ENCODE measurements around the gene CEP170B.

The CEP170B gene

DNA sequence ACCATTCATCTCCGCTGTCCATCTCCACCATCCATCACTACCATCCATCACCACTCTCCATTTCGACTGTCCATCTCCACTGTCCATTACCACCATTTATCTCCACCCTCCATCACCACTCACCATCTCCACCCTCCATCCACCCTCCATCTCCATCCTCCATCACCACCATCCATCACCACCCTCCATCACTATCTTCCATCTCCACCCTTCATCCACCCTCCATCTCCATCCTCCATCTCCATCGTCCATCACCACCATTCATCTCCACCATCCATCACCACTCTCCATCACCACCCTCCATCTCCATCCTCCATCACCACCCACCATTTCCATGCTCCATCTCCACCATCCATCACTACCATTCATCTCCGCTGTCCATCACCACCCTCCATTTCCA lies 5.2 kb upstream of the CEP170B start:
- no peak overlapping the region for H3K4me3 ChIP-seq (ENCODE audit: insufficient read depth, low read depth, low read length)
- no peaks in the 10 kb centered on the region for H3K36me3 ChIP-seq (ENCODE audit: control insufficient read depth, insufficient read depth, low read length)
- H3K9me3 ChIP-seq (ENCODE audit: control insufficient read depth, low read length): no peaks in the 10 kb centered on the region
- H3K4me1 ChIP-seq (ENCODE audit: control insufficient read depth, insufficient read depth, low read length): peaks cover 7% of the 10 kb centered on the region
- peaks cover 29% of the 10 kb centered on the region for H3K27me3 ChIP-seq (ENCODE audit: control insufficient read depth, insufficient read depth, low read length, poor library complexity, severe bottlenecking)
- no peak overlapping the region for H3K27ac ChIP-seq (ENCODE audit: insufficient read depth, low read depth, low read length, poor library complexity, severe bottlenecking)
- WGBS, 2 experiments: 94% methylated on average over 4 of the region's 4 CpGs

- no peaks in the 10 kb centered on the region for H3K9me3 ChIP-seq (ENCODE audit: control insufficient read depth, low read length)
- no peak overlapping the region for H3K4me3 ChIP-seq (ENCODE audit: insufficient read depth, low read depth, low read length)
- H3K36me3 ChIP-seq (ENCODE audit: control insufficient read depth, insufficient read depth, low read length): no peaks in the 10 kb centered on the region
- peaks cover 31% of the 10 kb centered on the region for H3K27me3 ChIP-seq (ENCODE audit: control insufficient read depth, insufficient read depth, low read length, poor library complexity, severe bottlenecking)
- peaks cover 7% of the 10 kb centered on the region for H3K4me1 ChIP-seq (ENCODE audit: control insufficient read depth, insufficient read depth, low read length)
- H3K27ac ChIP-seq (ENCODE audit: insufficient read depth, low read depth, low read length, poor library complexity, severe bottlenecking): no peak overlapping the region
Measured at GRCh38 chr14:104860414-104860813, 4.7 kb upstream of the CEP170B start.

DNA sequence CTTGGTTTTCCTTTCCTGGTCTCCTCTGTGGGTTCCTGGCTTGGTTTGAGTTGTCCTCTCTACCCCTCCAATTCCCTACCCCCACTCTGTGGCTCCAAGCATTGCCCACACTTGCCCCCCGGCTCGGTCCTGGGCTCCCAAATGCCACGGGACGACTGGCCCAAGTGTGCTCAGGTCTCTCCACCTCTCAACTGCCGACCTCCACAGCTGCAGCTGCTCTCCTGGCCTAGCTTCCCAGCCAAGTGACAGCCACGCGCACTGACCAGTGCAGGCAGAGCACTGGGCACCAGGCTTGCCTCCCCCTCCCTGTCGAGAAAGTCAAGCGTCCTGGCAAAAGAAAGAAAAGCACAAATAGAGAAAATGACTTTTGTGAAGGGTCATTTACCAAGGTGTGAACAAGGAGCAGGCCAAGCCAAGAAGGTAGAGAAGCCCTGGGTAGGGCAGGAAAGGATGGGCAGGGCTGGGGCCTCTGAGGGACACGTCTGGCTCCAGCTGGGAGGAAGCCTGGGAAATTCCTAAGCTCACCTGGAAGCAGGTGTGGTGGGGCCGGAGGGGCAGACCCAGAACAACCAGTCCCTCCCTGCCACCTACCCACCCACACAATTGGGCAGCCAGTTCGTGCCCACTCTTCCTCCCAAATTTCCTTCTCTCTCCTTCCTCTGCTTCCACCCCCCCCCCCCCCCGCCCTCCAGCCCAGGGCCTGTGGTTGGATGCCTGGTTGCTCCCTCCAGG lies 1.8 kb upstream of the CEP170B start:
- WGBS, 2 experiments: 80 to 81% methylated on average over 13 of the region's 13 CpGs

DNA sequence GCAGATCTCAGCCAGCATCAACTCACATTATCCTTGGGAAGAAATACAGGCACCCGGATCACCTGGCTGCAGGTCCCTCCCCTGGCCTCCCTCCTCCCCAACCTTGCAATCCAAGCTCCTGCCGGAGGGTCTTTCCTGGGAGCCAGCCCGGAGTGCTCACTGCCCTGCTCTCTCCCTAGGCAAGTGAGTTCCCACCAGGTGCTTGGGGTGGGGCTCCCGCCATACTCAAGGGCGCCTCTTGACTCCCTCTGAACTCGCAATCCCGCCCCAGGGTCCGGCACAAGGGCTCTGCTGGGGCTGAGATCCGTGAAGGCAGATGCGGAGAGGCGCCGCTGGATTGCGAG lies 1.2 kb upstream of the CEP170B start:
- H3K27ac ChIP-seq (ENCODE audit: insufficient read depth, low read depth, low read length, poor library complexity, severe bottlenecking): no peak overlapping the region
- 5 to 6% methylated on average over 13 of the region's 13 CpGs for WGBS, 2 experiments
- H3K4me3 ChIP-seq (ENCODE audit: insufficient read depth, low read depth, low read length): peak overlapping the region; percentile 45
- no peaks in the 10 kb centered on the region for H3K36me3 ChIP-seq (ENCODE audit: control insufficient read depth, insufficient read depth, low read length)
- no peaks in the 10 kb centered on the region for H3K9me3 ChIP-seq (ENCODE audit: control insufficient read depth, low read length)
- peaks cover 52% of the 10 kb centered on the region for H3K27me3 ChIP-seq (ENCODE audit: control insufficient read depth, insufficient read depth, low read length, poor library complexity, severe bottlenecking)
- peaks cover 16% of the 10 kb centered on the region for H3K4me1 ChIP-seq (ENCODE audit: control insufficient read depth, insufficient read depth, low read length)

More for the DNA sequence above, 1.8 kb upstream of the CEP170B start:
- Histone ChIP-seq H3K27me3 (ENCODE audit: control insufficient read depth, insufficient read depth, low read length, poor library complexity, severe bottlenecking) (peaks cover 52% of the 10 kb centered on the region), H3K36me3 (ENCODE audit: control insufficient read depth, insufficient read depth, low read length) (no peaks in the 10 kb centered on the region), H3K4me3 (ENCODE audit: insufficient read depth, low read depth, low read length) (peak overlapping the region; percentile 45), H3K27ac (ENCODE audit: insufficient read depth, low read depth, low read length, poor library complexity, severe bottlenecking) (no peak overlapping the region), H3K9me3 (ENCODE audit: control insufficient read depth, low read length) (no peaks in the 10 kb centered on the region), H3K4me1 (ENCODE audit: control insufficient read depth, insufficient read depth, low read length) (peaks cover 16% of the 10 kb centered on the region)

GRCh38 chr14:104864267-104865080 lies 594 bp upstream of the CEP170B start:
- 1% methylated on average over 70 of the region's 70 CpGs for WGBS, 2 experiments
- Histone ChIP-seq H3K27me3 (ENCODE audit: control insufficient read depth, insufficient read depth, low read length, poor library complexity, severe bottlenecking) (peaks cover 52% of the 10 kb centered on the region), H3K4me1 (ENCODE audit: control insufficient read depth, insufficient read depth, low read length) (peaks cover 16% of the 10 kb centered on the region), H3K4me3 (ENCODE audit: insufficient read depth, low read depth, low read length) (peak overlapping the region; percentile 45), H3K36me3 (ENCODE audit: control insufficient read depth, insufficient read depth, low read length) (no peaks in the 10 kb centered on the region), H3K9me3 (ENCODE audit: control insufficient read depth, low read length) (no peaks in the 10 kb centered on the region), H3K27ac (ENCODE audit: insufficient read depth, low read depth, low read length, poor library complexity, severe bottlenecking) (no peak overlapping the region)

DNA sequence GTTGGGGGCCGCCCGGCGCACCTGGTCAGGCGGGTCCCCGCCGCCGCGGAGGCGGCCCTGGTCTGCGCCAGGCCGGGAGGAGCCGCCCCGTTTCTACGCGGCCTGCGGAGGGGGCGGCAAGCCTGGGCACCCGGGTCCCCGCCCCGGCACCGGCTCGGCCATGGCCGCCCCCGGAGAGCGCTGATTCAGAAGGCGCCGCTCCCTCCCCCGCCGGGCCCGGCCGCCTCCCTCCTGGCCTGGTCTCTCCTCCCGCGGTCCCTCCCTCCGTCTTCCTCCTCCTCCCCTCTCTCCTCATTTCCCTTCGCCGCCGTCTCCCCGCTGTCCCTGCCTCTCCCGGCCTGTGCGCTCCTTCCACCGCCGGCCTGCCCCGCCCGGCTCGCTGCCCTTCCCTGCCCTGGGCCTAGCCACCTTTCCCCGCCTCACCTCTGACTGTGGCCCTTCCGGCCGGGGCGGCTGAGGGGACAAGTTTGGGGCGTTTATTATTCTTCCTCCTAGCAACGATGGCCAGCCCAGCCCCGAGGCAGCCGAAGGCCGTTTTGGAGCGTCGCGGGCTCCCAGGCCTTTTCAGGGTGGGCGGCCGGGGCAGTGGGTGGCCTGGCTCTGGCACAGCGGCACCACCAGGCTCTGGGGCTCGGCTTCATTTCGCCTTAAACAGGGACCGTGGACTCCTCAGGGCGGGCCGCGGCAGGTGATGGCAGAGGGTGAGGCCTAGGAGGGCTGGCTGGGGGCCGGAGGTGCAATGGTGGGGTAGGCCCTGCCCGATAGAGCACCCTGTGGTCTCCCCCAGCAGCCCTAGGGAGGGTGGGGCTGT lies 768 bp downstream of the CEP170B start:
- Histone ChIP-seq H3K36me3 (ENCODE audit: control insufficient read depth, insufficient read depth, low read length) (no peaks in the 10 kb centered on the region), H3K27me3 (ENCODE audit: control insufficient read depth, insufficient read depth, low read length, poor library complexity, severe bottlenecking) (peaks cover 52% of the 10 kb centered on the region), H3K9me3 (ENCODE audit: control insufficient read depth, low read length) (no peaks in the 10 kb centered on the region), H3K27ac (ENCODE audit: insufficient read depth, low read depth, low read length, poor library complexity, severe bottlenecking) (no peak overlapping the region), H3K4me3 (ENCODE audit: insufficient read depth, low read depth, low read length) (peak overlapping the region; percentile 41), H3K4me1 (ENCODE audit: control insufficient read depth, insufficient read depth, low read length) (peaks cover 16% of the 10 kb centered on the region)
- 2 to 3% methylated on average over 68 of the region's 68 CpGs for WGBS, 2 experiments

DNA sequence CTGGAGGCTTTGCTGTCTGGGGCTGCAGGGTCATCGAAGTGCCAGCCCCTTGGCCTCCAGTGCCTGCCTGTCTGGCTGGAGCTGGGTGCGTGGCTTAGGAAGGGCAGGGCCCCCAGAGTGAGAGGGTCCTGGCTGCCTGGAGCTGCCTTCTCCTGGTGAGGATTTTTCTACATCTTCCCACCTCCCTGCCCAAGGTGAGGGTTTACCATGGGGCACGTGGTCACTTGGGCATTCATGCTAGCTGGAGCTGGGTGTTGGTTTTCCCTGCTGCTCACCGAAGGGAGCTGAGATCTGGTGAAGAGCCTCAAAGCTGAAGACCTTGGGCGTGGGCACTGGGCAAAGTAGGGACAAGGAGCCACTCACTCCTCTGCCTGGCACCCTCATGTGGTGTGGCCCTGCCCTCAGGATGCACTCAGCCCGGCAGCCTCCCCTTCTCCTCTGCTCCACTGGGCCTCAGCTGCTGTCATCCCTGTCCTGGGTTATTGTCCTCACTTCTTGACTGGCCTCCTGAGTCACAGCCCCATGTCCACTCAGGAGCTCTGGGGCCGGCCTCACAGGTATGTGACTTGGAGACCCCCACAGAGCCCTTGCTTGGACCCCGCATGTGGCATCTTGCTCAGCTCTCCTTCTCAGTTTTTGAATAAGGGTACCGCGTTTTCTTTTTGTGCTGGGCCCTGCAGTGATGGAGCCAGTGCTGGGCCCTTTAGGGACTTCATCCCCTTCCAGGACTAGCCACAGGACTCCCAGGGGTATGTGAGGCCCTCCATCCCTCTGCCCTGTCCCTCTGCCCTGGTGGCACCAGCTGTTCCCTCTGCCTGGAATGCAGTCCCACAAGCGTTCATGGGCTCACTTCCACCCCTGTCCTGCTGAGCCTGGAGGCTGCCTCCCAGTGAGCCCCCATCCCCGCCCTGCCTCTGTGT lies 1.6 kb downstream of the CEP170B start:
- 86% methylated on average over 12 of the region's 12 CpGs for WGBS, 2 experiments
- peaks cover 16% of the 10 kb centered on the region for H3K4me1 ChIP-seq (ENCODE audit: control insufficient read depth, insufficient read depth, low read length)
- peaks cover 52% of the 10 kb centered on the region for H3K27me3 ChIP-seq (ENCODE audit: control insufficient read depth, insufficient read depth, low read length, poor library complexity, severe bottlenecking)
- no peaks in the 10 kb centered on the region for H3K36me3 ChIP-seq (ENCODE audit: control insufficient read depth, insufficient read depth, low read length)
- H3K27ac ChIP-seq (ENCODE audit: insufficient read depth, low read depth, low read length, poor library complexity, severe bottlenecking): no peak overlapping the region
- no peaks in the 10 kb centered on the region for H3K9me3 ChIP-seq (ENCODE audit: control insufficient read depth, low read length)
- H3K4me3 ChIP-seq (ENCODE audit: insufficient read depth, low read depth, low read length): peak overlapping the region; percentile 41

GRCh38 chr14:104867371-104868059 lies 2.4 kb downstream of the CEP170B start:
- Histone ChIP-seq H3K9me3 (ENCODE audit: control insufficient read depth, low read length) (no peaks in the 10 kb centered on the region), H3K27me3 (ENCODE audit: control insufficient read depth, insufficient read depth, low read length, poor library complexity, severe bottlenecking) (peaks cover 47% of the 10 kb centered on the region), H3K4me3 (ENCODE audit: insufficient read depth, low read depth, low read length) (no peak overlapping the region), H3K4me1 (ENCODE audit: control insufficient read depth, insufficient read depth, low read length) (peaks cover 16% of the 10 kb centered on the region), H3K27ac (ENCODE audit: insufficient read depth, low read depth, low read length, poor library complexity, severe bottlenecking) (no peak overlapping the region), H3K36me3 (ENCODE audit: control insufficient read depth, insufficient read depth, low read length) (no peaks in the 10 kb centered on the region)
- WGBS, 2 experiments: 89 to 94% methylated on average over 6 of the region's 6 CpGs

DNA sequence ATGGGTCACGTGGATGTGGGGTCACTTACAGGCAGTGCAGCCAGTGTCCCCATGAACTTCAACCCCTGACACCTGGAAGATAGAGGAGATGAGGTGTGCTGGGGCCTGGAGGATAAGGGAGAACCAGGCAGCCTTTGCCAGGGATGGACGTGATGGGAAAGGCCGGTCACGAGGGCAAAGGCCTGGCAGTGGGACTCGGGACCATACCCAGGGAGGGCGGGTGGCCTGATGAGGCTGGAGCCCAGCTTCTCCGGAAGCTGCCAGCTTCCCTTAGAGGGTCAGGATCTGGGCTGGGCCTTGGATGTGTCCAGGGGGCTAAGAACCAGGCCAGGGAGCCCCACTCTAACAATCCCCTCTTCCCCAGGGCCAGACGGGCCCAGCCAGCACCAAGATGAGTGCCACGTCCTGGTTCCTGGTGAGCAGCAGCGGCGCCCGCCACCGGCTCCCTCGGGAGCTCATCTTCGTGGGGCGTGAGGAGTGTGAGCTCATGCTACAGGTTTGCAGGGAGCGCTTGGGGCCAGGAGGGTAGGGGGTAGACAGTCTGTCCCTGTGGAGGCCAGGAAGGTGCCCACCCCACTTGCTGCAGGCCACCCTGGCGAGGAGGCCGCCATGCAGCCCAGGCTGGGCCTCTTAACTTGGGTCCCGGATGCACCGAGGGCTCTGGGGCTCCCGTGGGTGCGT lies 3.1 kb downstream of the CEP170B start:
- no peaks in the 10 kb centered on the region for H3K9me3 ChIP-seq (ENCODE audit: control insufficient read depth, low read length)
- H3K4me1 ChIP-seq (ENCODE audit: control insufficient read depth, insufficient read depth, low read length): peaks cover 17% of the 10 kb centered on the region
- WGBS, 2 experiments: 92 to 93% methylated on average over 23 of the region's 23 CpGs
- no peak overlapping the region for H3K4me3 ChIP-seq (ENCODE audit: insufficient read depth, low read depth, low read length)
- H3K27ac ChIP-seq (ENCODE audit: insufficient read depth, low read depth, low read length, poor library complexity, severe bottlenecking): no peak overlapping the region
- peaks cover 40% of the 10 kb centered on the region for H3K27me3 ChIP-seq (ENCODE audit: control insufficient read depth, insufficient read depth, low read length, poor library complexity, severe bottlenecking)
- no peaks in the 10 kb centered on the region for H3K36me3 ChIP-seq (ENCODE audit: control insufficient read depth, insufficient read depth, low read length)

All from ectodermal cell (in vitro differentiated cells).